GM21390 (cell line): ENCODE measurements around the gene UBC.
"Not testable (repeated sequence)": the region's sequence is repeated elsewhere in the genome, so short reads cannot be mapped to it uniquely, and the experiment has no call there.

Source experiments
- ATAC-seq: cut with Tn5 transposase; IDR thresholded peaks from one replicate; pipeline ENCODE4 v1.9.1; 2021; ENCODE audit not compliant: unreplicated experiment

The UBC gene

GRCh38 chr12:124931528-124931927 is 17.1 kb upstream of the UBC start:
- ATAC-seq, result not testable (repeated sequence)

GRCh38 chr12:124930586-124930985 is 16.1 kb upstream of the UBC start:
- ATAC-seq, result no peak

- ATAC-seq, result no peak
These were observed 15.4 kb upstream of the UBC start for GRCh38 chr12:124929649-124930419.

- no peak for ATAC-seq
These were observed 14.6 kb upstream of the UBC start for GRCh38 chr12:124928912-124929530.

GRCh38 chr12:124928095-124928911 is 13.9 kb upstream of the UBC start:
- peak; percentile 39 for ATAC-seq

- ATAC-seq, result peak; percentile 73
These were observed 13.0 kb upstream of the UBC start for GRCh38 chr12:124927201-124928094.

- not testable (repeated sequence) for ATAC-seq
These were observed 11.3 kb upstream of the UBC start for GRCh38 chr12:124925782-124926181.

GRCh38 chr12:124925117-124925516 is 10.7 kb upstream of the UBC start:
- no peak for ATAC-seq

- no peak for ATAC-seq
These were observed 9.7 kb upstream of the UBC start for GRCh38 chr12:124923905-124924734.

- ATAC-seq, result peak; percentile 46
These were observed 7.0 kb upstream of the UBC start for GRCh38 chr12:124921200-124922031.

GRCh38 chr12:124920353-124920935 is 6.0 kb upstream of the UBC start:
- no peak for ATAC-seq

- ATAC-seq, result no peak
These were observed 5.3 kb upstream of the UBC start for GRCh38 chr12:124919521-124920352.

- ATAC-seq, result not testable (repeated sequence)
These were observed 4.2 kb upstream of the UBC start for GRCh38 chr12:124918622-124918988.

GRCh38 chr12:124917841-124918621 is 3.6 kb upstream of the UBC start:
- ATAC-seq, result no peak

- ATAC-seq, result peak; percentile 50
These were observed 2.8 kb upstream of the UBC start for GRCh38 chr12:124917135-124917840.

GRCh38 chr12:124916374-124917134 is 2.1 kb upstream of the UBC start:
- no peak for ATAC-seq
